Eye (tissue), 1 donor: ENCODE measurements around the gene ZNF865.

ENCODE experiments used
- DNase-seq: peaks from one replicate; pipeline ENCODE4 v3.0.0-alpha.2; 2015

ZNF865 gene

DNA sequence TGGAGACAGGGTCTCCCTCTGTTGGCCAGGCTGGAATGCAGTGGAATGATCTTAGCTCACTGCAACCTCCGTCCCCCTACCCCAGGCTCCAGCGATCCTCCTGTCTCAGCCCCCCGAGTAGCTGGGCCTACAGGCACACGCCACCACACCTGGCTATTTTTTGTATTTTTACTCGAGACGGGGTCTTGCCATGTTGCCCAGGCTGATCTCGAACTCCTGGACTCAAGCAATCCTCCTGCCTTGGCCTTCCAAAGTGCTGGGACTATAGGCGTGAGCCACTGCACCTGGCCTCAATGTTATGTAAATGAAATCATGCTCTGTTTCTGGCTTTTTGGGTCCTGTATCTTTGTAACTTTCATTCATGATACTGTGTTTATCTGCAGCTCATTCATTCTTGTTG is 16.7 kb upstream of the ZNF865 start:
- no peak for DNase-seq

- DNase-seq: no peak
These were observed 15.3 kb upstream of the ZNF865 start for GRCh38 chr19:55590109-55590508.

- no peak for DNase-seq
These were observed 14.8 kb upstream of the ZNF865 start for GRCh38 chr19:55590617-55591016.

GRCh38 chr19:55591555-55591954 is 13.9 kb upstream of the ZNF865 start:
- no peak for DNase-seq

GRCh38 chr19:55592391-55593090 is 12.9 kb upstream of the ZNF865 start:
- DNase-seq: no peak

DNA sequence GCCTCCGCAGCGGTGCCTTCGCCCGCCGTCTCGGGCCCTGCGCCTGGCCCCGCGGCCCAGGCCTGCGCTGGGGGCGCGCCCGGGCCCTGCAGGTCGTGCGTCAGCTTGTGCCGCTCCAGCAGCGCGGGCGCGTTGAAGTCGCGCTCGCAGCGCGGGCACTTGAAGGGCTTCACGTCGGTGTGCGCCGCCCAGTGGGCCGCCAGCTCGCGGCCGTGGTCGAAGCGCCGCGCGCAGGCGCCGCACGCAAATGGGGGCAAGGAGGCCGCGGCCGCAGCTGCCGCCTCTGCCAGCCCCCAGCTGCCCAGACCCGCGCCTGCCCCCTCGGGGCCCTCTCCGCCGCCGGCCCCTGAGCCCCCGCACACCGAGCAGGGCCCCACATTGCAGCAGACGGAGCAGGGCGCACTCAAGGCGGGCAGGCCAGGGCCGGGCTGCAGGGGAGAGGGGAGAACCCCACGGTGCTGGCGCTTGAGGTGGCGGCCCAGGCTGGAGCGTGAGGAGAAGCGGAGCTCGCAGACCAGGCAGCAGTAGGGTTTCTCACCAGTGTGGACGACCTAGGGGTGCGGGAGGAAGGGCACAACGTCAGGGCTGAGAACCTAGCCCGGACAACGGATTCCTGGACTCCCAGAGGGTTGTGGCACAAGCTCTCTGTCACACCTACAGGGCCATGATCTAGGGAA is 12.2 kb upstream of the ZNF865 start:
- no peak for DNase-seq

GRCh38 chr19:55594996-55595545 is 10.4 kb upstream of the ZNF865 start:
- DNase-seq: no peak

DNA sequence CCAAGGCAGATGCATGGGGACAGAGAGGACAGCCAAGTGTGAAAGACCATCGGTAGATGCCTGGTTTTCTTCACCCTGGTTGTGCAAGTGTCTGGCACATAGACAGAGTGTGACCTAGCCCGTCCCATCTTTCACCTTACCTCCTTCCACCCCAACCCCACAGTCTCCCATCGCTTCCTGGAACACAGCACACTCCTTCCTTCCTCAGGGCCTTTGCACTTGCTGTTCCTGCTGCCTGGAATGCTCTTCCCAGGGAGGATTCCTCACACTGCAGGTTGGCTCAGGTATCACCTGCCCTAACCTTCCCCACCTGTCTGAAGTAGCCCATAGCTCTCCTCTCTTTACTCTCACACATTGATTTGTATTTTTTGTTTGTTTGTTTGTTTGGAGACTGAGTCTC is 9.1 kb upstream of the ZNF865 start:
- DNase-seq: no peak

DNA sequence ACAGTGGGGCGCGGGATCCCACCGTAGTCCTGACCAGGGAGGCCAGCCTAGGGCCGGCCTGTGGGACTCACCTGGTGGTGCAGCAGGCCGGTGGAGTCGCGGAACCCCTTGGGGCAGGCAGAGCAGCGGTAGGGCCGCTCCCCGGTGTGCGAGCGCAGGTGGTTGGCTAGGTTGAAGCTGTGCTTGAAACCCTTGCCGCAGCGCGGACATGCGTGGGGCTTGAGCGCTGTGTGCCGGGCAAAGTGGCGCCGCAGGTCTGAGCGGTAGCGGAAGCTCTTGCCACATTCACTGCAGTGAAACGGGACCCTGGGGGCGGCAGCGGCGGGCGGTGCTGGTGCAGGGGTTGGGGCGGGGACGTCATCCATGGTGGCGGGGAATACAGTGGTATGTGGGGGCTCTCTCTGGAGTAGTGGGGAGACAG is 7.9 kb upstream of the ZNF865 start:
- DNase-seq: no peak

- no peak for DNase-seq
These were observed 7.4 kb upstream of the ZNF865 start for GRCh38 chr19:55598034-55598433.

DNA sequence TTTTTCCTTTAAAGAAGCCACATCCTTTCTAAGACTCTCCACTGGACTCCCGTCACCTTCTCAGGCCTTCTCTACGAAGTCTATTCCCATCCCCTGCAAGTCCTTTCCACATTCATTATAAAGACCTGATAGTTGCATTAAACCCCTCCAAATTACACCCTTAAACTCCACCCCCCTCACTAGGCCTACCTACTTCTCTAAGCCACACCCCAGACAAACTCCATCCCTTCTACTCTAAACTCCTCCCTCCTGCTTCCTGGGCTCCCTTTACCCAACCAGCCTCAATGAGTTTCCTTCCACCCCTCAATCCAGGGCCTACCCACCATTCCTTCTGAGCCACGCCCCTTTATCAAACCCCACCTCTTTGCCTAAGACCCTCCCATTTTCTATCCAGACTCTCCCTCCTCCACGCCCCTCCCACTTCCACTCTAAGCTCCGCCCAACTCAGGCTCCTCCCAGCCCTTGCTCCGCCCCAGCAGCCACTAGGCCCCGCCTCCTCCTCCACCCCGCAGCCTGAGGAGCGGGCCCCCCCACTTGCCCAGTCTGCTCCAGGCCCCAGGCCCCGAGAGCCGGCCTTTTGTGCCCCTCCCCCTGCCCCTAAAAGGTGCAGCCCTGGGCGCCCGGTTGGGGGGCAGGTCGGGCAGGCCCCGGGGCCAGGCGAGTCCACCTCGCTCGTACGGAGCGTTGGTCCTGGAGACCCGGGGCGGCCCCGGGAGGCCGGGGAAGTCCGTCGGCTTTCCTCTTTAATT is 6.6 kb upstream of the ZNF865 start:
- peak; percentile 98 for DNase-seq

DNA sequence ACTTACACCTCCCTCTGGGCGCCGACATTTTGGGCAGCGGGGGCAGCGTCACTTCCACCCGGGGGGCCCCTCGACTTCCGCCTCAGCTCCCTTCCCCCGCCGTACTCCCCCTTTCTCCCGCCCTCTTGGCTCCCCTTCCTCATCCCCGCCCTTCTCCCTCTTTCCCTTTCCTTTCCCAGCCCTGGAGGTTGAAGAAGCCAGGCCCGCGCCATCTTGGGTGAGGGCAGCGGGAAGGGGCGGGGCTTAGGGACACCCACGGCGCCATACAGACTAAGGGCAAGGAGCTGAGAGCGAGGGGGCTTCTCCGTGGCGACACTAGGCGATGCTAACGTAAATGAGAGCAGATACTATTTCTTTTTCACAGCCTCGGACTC is 6.0 kb upstream of the ZNF865 start, which contains the start of gene FIZ1:
Gene FIZ1, minus strand, starts transcription at position 50 of the 374 bp plus-strand sequence. CDS start 1,652 bp downstream, outside the sequence.
- DNase-seq: peak; percentile 100

DNA sequence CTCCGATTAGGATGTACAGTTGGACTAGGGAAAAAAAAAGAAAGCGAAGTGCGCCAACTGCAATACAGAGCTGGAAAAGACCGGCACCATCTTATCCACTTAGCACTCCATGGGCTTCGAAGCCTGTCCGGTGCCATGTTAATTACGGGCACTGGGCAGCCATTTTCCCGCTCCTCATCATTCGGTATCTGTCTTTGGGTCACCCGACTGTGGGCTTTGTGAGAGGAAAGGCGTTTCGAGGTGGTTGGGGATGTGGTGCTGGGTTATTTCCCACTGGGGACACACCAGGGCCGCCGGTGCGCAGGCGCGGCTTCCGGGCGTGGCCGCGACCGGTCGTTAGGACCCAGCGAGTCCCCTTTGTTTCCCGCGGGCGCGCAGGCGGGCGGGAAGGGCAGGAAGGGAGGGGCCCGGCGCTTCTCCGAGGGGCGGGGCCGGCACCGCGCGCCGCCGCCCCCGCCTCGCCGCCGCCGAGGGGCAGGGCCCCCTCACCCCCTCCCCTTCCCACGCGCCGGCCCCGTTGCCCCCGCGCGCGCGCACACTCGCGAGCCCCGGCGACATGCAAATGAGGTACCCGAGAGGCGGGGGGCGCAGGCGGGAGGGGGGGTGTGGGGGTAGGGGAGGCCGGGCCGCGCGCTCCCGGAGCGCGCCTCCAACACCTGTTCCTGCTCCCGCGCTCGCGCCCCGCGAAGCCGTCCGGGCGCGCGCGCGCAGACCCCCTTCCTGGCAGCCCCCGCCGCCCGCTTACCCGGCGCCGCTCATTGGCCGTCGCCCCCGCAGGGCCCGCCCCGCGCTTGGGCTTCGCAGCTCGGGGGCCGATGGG is 5.4 kb upstream of the ZNF865 start, which contains the start of gene ZNF524:
Gene ZNF524, plus strand, starts transcription at position 447 of the 820 bp plus-strand sequence. CDS start 1,825 bp downstream, outside the sequence.
- peak; percentile 94 for DNase-seq

- no peak for DNase-seq
These were observed 4.8 kb upstream of the ZNF865 start for GRCh38 chr19:55600662-55601028.

- DNase-seq: no peak
These were observed 4.4 kb upstream of the ZNF865 start for GRCh38 chr19:55601084-55601483.

- DNase-seq: no peak
These were observed 3.1 kb upstream of the ZNF865 start for GRCh38 chr19:55602104-55603001.

GRCh38 chr19:55603115-55603514 is 2.3 kb upstream of the ZNF865 start:
- DNase-seq: no peak

DNA sequence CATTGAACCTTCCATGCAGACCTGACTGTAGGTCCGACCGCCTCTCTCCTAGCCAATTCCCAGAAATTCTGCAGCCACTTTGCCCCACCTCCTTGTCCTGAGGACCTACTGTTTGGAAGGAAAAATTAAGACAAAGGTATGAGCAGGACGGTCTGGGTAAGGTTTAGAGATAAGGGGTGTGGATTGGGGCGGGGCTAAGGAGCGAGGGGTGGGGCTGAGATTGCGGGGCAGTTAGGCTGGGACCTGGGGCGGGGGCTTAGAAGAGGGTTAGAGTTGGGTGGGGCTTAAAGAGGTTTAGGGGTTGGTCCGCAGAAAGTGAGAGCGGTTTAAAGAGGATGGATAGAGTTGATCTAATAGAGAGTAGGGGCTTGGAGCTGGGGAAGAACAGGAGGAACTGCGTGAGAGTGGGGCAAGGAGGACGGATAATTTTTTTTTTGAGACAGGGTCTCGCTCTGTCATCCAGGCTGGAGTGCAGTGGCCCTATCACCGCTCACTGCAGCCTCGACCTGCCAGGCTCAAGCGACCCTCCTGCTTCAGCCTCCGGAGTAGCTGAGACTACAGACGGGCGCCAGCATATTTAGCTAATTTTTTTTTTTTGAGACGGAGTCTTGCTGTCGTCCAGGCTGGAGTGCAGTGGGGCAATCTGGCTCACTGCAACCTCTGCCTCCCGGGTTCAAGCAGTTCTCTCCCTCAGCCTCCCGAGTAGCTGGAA is 1.7 kb upstream of the ZNF865 start:
- DNase-seq: no peak

- DNase-seq: peak; percentile 99
These were observed 225 bp upstream of the ZNF865 start for GRCh38 chr19:55605207-55605636.

DNA sequence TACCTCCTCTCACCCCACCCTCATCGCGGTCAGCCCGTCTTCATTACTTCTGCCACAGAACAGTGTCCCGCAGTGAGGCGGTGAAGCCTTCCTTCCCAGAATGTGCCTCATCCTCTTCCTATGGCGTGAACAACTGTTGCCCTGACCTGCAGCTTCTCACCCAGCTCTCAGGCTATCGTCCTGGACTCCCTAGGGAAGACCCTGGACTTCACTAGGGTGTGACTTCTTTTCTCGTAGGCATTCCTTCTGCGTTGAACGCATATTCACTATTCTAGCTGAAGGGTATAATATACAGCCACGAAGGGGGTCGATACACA is 982 bp downstream of the ZNF865 start:
- DNase-seq: no peak

DNA sequence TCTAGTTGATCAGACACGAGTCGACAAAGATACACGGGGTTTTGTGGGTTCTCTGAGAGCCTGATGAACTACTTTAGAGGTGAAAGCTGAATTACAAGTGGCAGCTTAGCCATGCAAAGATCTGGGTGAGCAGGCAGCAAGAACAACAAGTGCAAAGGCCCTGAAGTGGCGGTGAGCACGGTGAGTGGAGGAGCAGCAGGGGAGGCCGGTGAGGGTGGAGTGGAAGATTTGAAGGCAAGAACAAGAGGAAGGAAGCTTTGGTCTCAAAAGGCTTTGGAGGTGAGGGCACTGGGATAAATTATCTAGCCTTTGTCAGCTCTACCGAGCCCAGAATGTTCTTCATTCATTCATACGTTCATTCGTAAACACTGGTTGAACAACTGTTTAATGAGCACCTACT is 1.4 kb downstream of the ZNF865 start:
- DNase-seq: no peak
